ENCODE measurements around the gene TSPAN13. TPM values are rescaled to one million over a fixed set of nuclear protein-coding genes. Genes with fewer than 3 reads are reported as not detected.

Gene TSPAN13
- total and polyA plus RNA-seq, 5 donors from 2014 or later, result 0.10 to 1.0 (median 0.32) TPM

DNA sequence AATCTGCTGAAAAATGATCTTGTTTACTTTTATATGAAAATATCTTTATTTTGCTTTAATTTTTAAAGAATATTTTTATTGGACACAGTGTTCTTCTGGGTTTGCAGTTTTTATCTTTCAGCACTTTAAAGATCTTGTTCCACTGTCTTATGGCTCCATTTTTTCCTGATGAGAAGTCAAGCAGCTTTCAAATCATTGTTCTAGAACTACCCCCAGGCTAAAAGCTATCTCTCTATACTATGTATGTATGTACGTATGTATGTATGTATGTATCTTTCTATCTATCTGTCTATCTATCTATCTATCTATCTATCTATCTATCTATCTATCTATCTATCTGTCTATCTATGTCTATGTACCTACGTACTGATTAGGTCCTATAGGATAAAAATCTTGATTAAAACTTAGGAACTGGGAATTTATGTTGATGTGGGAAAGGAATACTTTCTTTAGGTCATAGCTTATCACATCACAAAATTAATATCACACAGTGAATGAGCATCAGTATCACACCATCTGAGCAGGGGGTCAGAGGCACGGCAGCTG, 35.4 kb upstream of the TSPAN13 start:
- Mint-ChIP-seq H3K4me3 (no peak overlapping the region), H3K27me3 (no peaks in the 10 kb centered on the region), H3K27ac (no peak overlapping the region), H3K9me3 (no peaks in the 10 kb centered on the region), H3K36me3 (no peaks in the 10 kb centered on the region), H3K4me1 (peaks cover 0 to 4% (median 0%) of the 10 kb centered on the region in 4 donors)
- Histone ChIP-seq H3K9me3 (ENCODE audit: control insufficient read depth in 2 of 2, low read length in 2 of 2) (no peaks in the 10 kb centered on the region), H3K36me3 (ENCODE audit: control insufficient read depth, insufficient read depth, low read length) (no peaks in the 10 kb centered on the region), H3K27me3 (ENCODE audit: control insufficient read depth, insufficient read depth, low read length) (no peaks in the 10 kb centered on the region), H3K4me3 (ENCODE audit: low read depth, low read length) (no peak overlapping the region), H3K27ac (ENCODE audit: insufficient read depth, low read length, poor library complexity, severe bottlenecking) (no peak overlapping the region), H3K4me1 (ENCODE audit: control insufficient read depth, insufficient read depth, low read length, poor library complexity, severe bottlenecking) (no peaks in the 10 kb centered on the region)
- DNase-seq (no peak), ATAC-seq (ENCODE audit: low read depth in 2 of 2) (no peak)

DNA sequence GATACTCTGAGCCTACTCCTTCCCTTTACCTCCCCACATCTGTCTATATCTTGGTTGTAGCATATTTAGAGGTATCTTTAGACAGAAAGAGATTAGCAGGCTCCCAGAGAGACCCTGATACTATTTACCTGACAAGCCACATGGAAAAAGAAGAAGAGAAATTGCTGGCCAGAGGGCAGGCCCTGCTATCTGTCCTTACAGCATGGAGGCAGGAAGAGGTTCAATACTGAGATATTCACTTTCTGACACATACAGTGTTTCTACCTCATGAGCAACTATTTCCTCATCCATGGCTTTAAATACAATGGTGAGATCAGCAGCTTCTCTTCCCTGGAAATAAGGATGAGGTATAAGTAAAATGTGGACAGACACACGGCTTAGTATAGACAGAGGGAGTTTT, 33.9 kb upstream of the TSPAN13 start:
- Histone ChIP-seq H3K4me3 (ENCODE audit: low read depth, low read length) (no peak overlapping the region), H3K27me3 (ENCODE audit: control insufficient read depth, insufficient read depth, low read length) (no peaks in the 10 kb centered on the region), H3K9me3 (ENCODE audit: control insufficient read depth in 2 of 2, low read length in 2 of 2) (no peaks in the 10 kb centered on the region), H3K36me3 (ENCODE audit: control insufficient read depth, insufficient read depth, low read length) (no peaks in the 10 kb centered on the region), H3K27ac (ENCODE audit: insufficient read depth, low read length, poor library complexity, severe bottlenecking) (no peak overlapping the region), H3K4me1 (ENCODE audit: control insufficient read depth, insufficient read depth, low read length, poor library complexity, severe bottlenecking) (no peaks in the 10 kb centered on the region)
- no peaks in the 10 kb centered on the region for H3K36me3 Mint-ChIP-seq
- no peaks in the 10 kb centered on the region for H3K9me3 Mint-ChIP-seq
- DNase-seq, result no peak
- no peak overlapping the region for H3K27ac Mint-ChIP-seq
- peaks cover 0 to 4% (median 0%) of the 10 kb centered on the region in 4 donors for H3K4me1 Mint-ChIP-seq
- no peak for ATAC-seq (ENCODE audit: low read depth in 2 of 2)
- H3K27me3 Mint-ChIP-seq, result no peaks in the 10 kb centered on the region
- H3K4me3 Mint-ChIP-seq, result no peak overlapping the region

GRCh38 chr7:16721541-16721940, 32.0 kb upstream of the TSPAN13 start:
- Histone ChIP-seq H3K27me3 (ENCODE audit: control insufficient read depth, insufficient read depth, low read length) (no peaks in the 10 kb centered on the region), H3K4me3 (ENCODE audit: low read depth, low read length) (no peak overlapping the region), H3K9me3 (ENCODE audit: control insufficient read depth in 2 of 2, low read length in 2 of 2) (no peaks in the 10 kb centered on the region), H3K4me1 (ENCODE audit: control insufficient read depth, insufficient read depth, low read length, poor library complexity, severe bottlenecking) (no peaks in the 10 kb centered on the region), H3K36me3 (ENCODE audit: control insufficient read depth, insufficient read depth, low read length) (no peaks in the 10 kb centered on the region), H3K27ac (ENCODE audit: insufficient read depth, low read length, poor library complexity, severe bottlenecking) (no peak overlapping the region)
- Mint-ChIP-seq H3K27me3 (no peaks in the 10 kb centered on the region), H3K36me3 (no peaks in the 10 kb centered on the region), H3K27ac (no peak overlapping the region), H3K9me3 (no peaks in the 10 kb centered on the region), H3K4me3 (no peak overlapping the region), H3K4me1 (peaks cover 0 to 4% (median 0%) of the 10 kb centered on the region in 4 donors)
- ATAC-seq (ENCODE audit: low read depth in 2 of 2) (no peak), DNase-seq (no peak)

GRCh38 chr7:16724344-16724743, 29.2 kb upstream of the TSPAN13 start:
- H3K36me3 Mint-ChIP-seq, result peaks cover 4% of the 10 kb centered on the region
- Histone ChIP-seq H3K27ac (ENCODE audit: insufficient read depth, low read length, poor library complexity, severe bottlenecking) (no peak overlapping the region), H3K9me3 (ENCODE audit: control insufficient read depth in 2 of 2, low read length in 2 of 2) (no peaks in the 10 kb centered on the region), H3K4me3 (ENCODE audit: low read depth, low read length) (no peak overlapping the region), H3K36me3 (ENCODE audit: control insufficient read depth, insufficient read depth, low read length) (no peaks in the 10 kb centered on the region), H3K27me3 (ENCODE audit: control insufficient read depth, insufficient read depth, low read length) (no peaks in the 10 kb centered on the region), H3K4me1 (ENCODE audit: control insufficient read depth, insufficient read depth, low read length, poor library complexity, severe bottlenecking) (no peaks in the 10 kb centered on the region)
- H3K27me3 Mint-ChIP-seq, result no peaks in the 10 kb centered on the region
- no peaks in the 10 kb centered on the region for H3K9me3 Mint-ChIP-seq
- H3K4me1 Mint-ChIP-seq, result no peaks in the 10 kb centered on the region
- no peak overlapping the region for H3K4me3 Mint-ChIP-seq
- DNase-seq (no peak), ATAC-seq (ENCODE audit: low read depth in 2 of 2) (no peak)
- no peak overlapping the region for H3K27ac Mint-ChIP-seq

DNA sequence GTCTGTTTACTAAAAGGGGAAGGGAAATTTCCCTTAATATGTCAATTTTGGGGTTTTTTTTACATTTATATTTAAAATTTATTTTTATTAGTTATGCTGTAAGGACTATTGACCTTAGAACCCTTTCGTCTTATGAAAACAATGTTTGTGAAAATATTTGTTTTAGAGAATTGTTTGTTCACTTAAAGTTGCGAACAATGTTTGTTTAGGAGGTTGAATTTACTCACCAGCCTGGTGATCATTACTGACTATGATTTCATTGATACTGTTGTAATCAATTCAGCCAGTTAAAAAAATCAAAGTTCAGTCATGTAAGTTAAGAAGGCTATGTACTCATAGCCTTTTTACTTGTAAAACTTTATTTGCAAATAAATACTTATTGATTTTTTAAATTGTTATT, 27.4 kb upstream of the TSPAN13 start:
- ATAC-seq (ENCODE audit: low read depth in 2 of 2) (no peak), DNase-seq (no peak)
- H3K4me1 ChIP-seq (ENCODE audit: control insufficient read depth, insufficient read depth, low read length, poor library complexity, severe bottlenecking), result no peaks in the 10 kb centered on the region
- H3K36me3 ChIP-seq (ENCODE audit: control insufficient read depth, insufficient read depth, low read length), result no peaks in the 10 kb centered on the region
- no peaks in the 10 kb centered on the region for H3K9me3 ChIP-seq (ENCODE audit: control insufficient read depth in 2 of 2, low read length in 2 of 2)
- H3K27me3 Mint-ChIP-seq, result no peaks in the 10 kb centered on the region
- H3K27me3 ChIP-seq (ENCODE audit: control insufficient read depth, insufficient read depth, low read length), result no peaks in the 10 kb centered on the region
- H3K4me1 Mint-ChIP-seq, result no peaks in the 10 kb centered on the region
- no peak overlapping the region for H3K27ac Mint-ChIP-seq
- H3K9me3 Mint-ChIP-seq, result no peaks in the 10 kb centered on the region
- H3K4me3 Mint-ChIP-seq, result no peak overlapping the region
- peaks cover 4% of the 10 kb centered on the region for H3K36me3 Mint-ChIP-seq
- H3K27ac ChIP-seq (ENCODE audit: insufficient read depth, low read length, poor library complexity, severe bottlenecking), result no peak overlapping the region
- no peak overlapping the region for H3K4me3 ChIP-seq (ENCODE audit: low read depth, low read length)

DNA sequence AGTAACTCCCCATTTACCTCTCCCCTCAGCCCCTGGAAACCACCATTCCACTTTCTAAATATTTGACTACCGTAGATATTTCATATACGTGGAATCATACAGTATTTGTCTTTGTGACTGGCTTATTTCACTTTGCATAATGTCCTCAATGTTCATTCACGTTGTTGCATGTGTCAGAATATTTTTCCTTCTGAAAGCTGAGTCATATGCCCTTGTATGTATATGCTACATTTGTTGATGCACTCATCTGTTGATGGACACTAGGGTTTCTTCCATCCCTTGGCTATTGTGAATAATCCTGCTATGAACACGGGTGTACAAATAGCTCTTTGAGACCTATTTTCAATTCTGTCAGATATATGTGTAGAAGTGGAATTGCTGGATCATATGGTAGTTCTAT, 25.8 kb upstream of the TSPAN13 start:
- Mint-ChIP-seq H3K4me3 (no peak overlapping the region), H3K36me3 (peaks cover 4% of the 10 kb centered on the region), H3K27me3 (peaks cover 4% of the 10 kb centered on the region), H3K9me3 (peaks cover 0 to 2% (median 0%) of the 10 kb centered on the region in 7 donors), H3K4me1 (no peaks in the 10 kb centered on the region), H3K27ac (no peak overlapping the region)
- Histone ChIP-seq H3K27ac (ENCODE audit: insufficient read depth, low read length, poor library complexity, severe bottlenecking) (no peak overlapping the region), H3K36me3 (ENCODE audit: control insufficient read depth, insufficient read depth, low read length) (no peaks in the 10 kb centered on the region), H3K4me3 (ENCODE audit: low read depth, low read length) (no peak overlapping the region), H3K9me3 (ENCODE audit: control insufficient read depth in 2 of 2, low read length in 2 of 2) (no peaks in the 10 kb centered on the region), H3K4me1 (ENCODE audit: control insufficient read depth, insufficient read depth, low read length, poor library complexity, severe bottlenecking) (no peaks in the 10 kb centered on the region), H3K27me3 (ENCODE audit: control insufficient read depth, insufficient read depth, low read length) (no peaks in the 10 kb centered on the region)
- no peak for ATAC-seq (ENCODE audit: low read depth in 2 of 2)
- DNase-seq, result no peak

DNA sequence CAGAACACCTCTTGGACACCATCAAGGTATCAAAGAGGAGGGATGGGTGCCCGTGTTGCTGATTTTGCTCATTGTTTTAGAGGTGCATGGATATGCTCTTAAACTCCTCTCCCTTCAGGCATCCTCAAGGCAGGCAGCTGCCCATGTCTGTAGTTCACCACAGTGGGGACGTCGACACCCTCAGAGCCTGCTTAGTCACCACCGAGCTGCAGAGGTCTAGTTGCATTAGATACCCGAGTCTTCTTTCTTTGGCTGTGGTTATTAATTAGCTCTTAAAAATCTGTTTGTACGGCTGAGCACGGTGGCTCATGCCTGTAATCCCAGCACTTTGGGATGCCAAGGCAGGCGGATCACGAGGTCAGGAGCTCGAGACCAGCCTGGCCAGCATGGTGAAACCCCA, 24.7 kb upstream of the TSPAN13 start:
- no peak for DNase-seq
- Histone ChIP-seq H3K27ac (ENCODE audit: insufficient read depth, low read length, poor library complexity, severe bottlenecking) (no peak overlapping the region), H3K4me3 (ENCODE audit: low read depth, low read length) (no peak overlapping the region), H3K9me3 (ENCODE audit: control insufficient read depth in 2 of 2, low read length in 2 of 2) (no peaks in the 10 kb centered on the region), H3K4me1 (ENCODE audit: control insufficient read depth, insufficient read depth, low read length, poor library complexity, severe bottlenecking) (no peaks in the 10 kb centered on the region), H3K27me3 (ENCODE audit: control insufficient read depth, insufficient read depth, low read length) (no peaks in the 10 kb centered on the region), H3K36me3 (ENCODE audit: control insufficient read depth, insufficient read depth, low read length) (no peaks in the 10 kb centered on the region)
- Mint-ChIP-seq H3K4me1 (no peaks in the 10 kb centered on the region), H3K9me3 (peaks cover 0 to 2% (median 0%) of the 10 kb centered on the region in 7 donors), H3K27me3 (peaks cover 4% of the 10 kb centered on the region), H3K4me3 (no peak overlapping the region), H3K27ac (no peak overlapping the region), H3K36me3 (peaks cover 4% of the 10 kb centered on the region)
- ATAC-seq (ENCODE audit: low read depth in 2 of 2), result no peak

DNA sequence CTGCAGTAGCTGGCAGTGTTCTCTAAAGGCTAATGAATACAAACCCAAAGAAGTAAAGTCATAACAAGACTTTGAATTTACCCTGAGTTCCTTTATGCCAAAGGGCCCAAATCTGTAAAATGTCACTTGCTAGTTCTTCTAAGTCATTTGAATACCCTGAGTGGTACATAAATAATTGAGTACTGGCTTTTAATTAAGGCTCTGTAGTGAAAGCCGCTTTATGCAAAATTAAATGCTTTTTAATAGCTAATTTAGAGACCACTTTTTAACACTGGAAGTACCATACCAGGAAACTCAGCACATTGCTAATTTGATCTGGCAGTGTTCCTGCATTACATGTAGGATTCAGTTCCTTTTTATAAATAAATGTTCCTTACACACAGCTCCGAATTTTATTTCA, 24.0 kb upstream of the TSPAN13 start:
- peaks cover 4% of the 10 kb centered on the region for H3K27me3 Mint-ChIP-seq
- Histone ChIP-seq H3K4me3 (ENCODE audit: low read depth, low read length) (no peak overlapping the region), H3K27me3 (ENCODE audit: control insufficient read depth, insufficient read depth, low read length) (no peaks in the 10 kb centered on the region), H3K4me1 (ENCODE audit: control insufficient read depth, insufficient read depth, low read length, poor library complexity, severe bottlenecking) (no peaks in the 10 kb centered on the region), H3K9me3 (ENCODE audit: control insufficient read depth in 2 of 2, low read length in 2 of 2) (no peaks in the 10 kb centered on the region), H3K27ac (ENCODE audit: insufficient read depth, low read length, poor library complexity, severe bottlenecking) (no peak overlapping the region), H3K36me3 (ENCODE audit: control insufficient read depth, insufficient read depth, low read length) (no peaks in the 10 kb centered on the region)
- no peak for DNase-seq
- no peak overlapping the region for H3K4me3 Mint-ChIP-seq
- peaks cover 0 to 2% (median 0%) of the 10 kb centered on the region in 7 donors for H3K9me3 Mint-ChIP-seq
- ATAC-seq (ENCODE audit: low read depth in 2 of 2), result no peak
- no peak overlapping the region for H3K27ac Mint-ChIP-seq
- peaks cover 4% of the 10 kb centered on the region for H3K36me3 Mint-ChIP-seq
- peaks cover 0 to 7% (median 0%) of the 10 kb centered on the region in 4 donors for H3K4me1 Mint-ChIP-seq
